ENCODE data around the gene PTH2.

Gene PTH2

DNA sequence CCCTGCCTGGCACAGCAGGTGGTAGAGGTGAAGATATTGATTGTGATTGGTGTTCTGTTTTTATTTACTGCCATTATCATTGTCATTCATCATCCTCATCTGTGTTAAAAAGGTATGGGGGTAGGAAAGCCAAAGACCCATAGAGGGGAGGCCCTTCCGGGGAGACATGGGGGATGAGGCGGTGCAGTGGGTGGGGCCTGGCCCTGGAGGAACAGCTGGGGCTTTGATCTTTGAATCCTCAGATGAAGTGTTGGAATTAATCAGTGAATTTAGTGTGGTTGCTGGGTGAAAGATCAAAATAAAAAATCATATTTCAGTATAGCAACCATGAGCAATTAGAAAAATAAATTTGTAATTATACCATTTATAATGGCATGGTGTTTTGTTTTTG lies 7.4 kb downstream of the PTH2 start:
- no peaks in the 10 kb centered on the region for H3K9me3 ChIP-seq (ENCODE audit: low read length)
- no peak overlapping the region for H2AFZ ChIP-seq (ENCODE audit: low read length)
- H3K9me2 ChIP-seq (ENCODE audit: low read depth, low read length), result no peaks in the 10 kb centered on the region
- no peak overlapping the region; the same call in 1 of the 2 replicates for H3K4me2 ChIP-seq (ENCODE audit: low read length)
- H3K4me3 ChIP-seq (ENCODE audit: low read depth, low read length, poor library complexity, severe bottlenecking), result no peak overlapping the region
- H3F3A ChIP-seq (ENCODE audit: insufficient read depth, low read length), result no peaks in the 10 kb centered on the region
- H3K27me3 ChIP-seq (ENCODE audit: insufficient read depth, low read length), result no peaks in the 10 kb centered on the region; the same call in 1 of the 2 replicates
- no peaks in the 10 kb centered on the region for H4K20me1 ChIP-seq (ENCODE audit: insufficient read depth, low read length)
- TF ChIP-seq, protein P1, sequence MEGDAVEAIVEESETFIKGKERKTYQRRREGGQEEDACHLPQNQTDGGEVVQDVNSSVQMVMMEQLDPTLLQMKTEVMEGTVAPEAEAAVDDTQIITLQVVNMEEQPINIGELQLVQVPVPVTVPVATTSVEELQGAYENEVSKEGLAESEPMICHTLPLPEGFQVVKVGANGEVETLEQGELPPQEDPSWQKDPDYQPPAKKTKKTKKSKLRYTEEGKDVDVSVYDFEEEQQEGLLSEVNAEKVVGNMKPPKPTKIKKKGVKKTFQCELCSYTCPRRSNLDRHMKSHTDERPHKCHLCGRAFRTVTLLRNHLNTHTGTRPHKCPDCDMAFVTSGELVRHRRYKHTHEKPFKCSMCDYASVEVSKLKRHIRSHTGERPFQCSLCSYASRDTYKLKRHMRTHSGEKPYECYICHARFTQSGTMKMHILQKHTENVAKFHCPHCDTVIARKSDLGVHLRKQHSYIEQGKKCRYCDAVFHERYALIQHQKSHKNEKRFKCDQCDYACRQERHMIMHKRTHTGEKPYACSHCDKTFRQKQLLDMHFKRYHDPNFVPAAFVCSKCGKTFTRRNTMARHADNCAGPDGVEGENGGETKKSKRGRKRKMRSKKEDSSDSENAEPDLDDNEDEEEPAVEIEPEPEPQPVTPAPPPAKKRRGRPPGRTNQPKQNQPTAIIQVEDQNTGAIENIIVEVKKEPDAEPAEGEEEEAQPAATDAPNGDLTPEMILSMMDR (IDR thresholded peaks at IDR 0.05; ENCODE audit: low read length), result no peak
- no peak for TF ChIP-seq EZH2 (IDR thresholded peaks at IDR 0.05; ENCODE audit: borderline replicate concordance, low read length)
- H3K36me3 ChIP-seq (ENCODE audit: insufficient read depth, low read length), result no peaks in the 10 kb centered on the region
- no peaks in the 10 kb centered on the region for H3K79me2 ChIP-seq (ENCODE audit: insufficient read depth, low read length)
- H3K27ac ChIP-seq (ENCODE audit: low read depth, low read length, poor library complexity, severe bottlenecking), result no peak overlapping the region
- H3K4me1 ChIP-seq (ENCODE audit: insufficient read depth, low read length, severe bottlenecking), result peaks cover 14% of the 10 kb centered on the region
- H3K9ac ChIP-seq (ENCODE audit: low read length), result no peak overlapping the region

DNA sequence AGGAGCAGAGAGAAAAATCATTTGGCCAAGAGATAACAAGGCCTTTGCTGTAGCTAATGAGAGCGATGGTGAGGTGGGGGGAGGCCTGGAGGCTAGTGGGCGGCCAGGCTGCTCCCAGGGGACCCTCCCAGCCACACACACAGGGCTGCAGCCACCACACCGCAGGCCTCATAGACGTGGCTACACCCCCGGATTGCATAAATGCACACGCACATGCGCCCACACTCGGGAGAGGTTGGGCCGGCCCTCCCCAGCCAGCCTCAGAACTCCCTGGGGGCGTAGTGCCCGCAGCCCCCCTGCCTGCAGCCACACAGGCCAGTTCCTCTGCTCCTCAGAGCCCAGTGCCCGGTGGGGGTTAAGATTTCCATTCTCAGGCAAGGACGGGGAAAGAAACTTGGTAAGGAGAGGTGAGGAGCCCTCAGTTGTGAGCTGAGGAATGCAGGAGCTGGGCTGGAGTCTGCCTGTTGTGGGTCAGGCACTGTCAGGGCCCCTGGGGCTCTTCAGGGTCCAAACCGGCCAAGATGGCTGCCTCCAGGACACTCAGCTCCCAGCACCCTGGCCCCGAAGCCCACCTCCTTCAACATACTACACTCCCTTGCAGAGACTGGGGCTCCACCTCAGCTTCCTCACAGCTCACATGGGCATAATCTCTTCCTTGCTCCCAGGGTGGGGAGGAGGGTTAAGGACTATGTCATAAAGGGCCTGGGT lies 8.0 kb downstream of the PTH2 start:
- Histone ChIP-seq H3K4me1 (ENCODE audit: insufficient read depth, low read length, severe bottlenecking) (peaks cover 14% of the 10 kb centered on the region), H3K9ac (ENCODE audit: low read length) (no peak overlapping the region; the same call in 1 of the 2 replicates), H3K4me2 (ENCODE audit: low read length) (no peak overlapping the region; the same call in 1 of the 2 replicates), H4K20me1 (ENCODE audit: insufficient read depth, low read length) (no peaks in the 10 kb centered on the region), H3K9me3 (ENCODE audit: low read length) (no peaks in the 10 kb centered on the region), H2AFZ (ENCODE audit: low read length) (no peak overlapping the region), H3K79me2 (ENCODE audit: insufficient read depth, low read length) (no peaks in the 10 kb centered on the region), H3K27ac (ENCODE audit: low read depth, low read length, poor library complexity, severe bottlenecking) (no peak overlapping the region), H3K27me3 (ENCODE audit: insufficient read depth, low read length) (no peaks in the 10 kb centered on the region), H3K9me2 (ENCODE audit: low read depth, low read length) (no peaks in the 10 kb centered on the region), H3F3A (ENCODE audit: insufficient read depth, low read length) (no peaks in the 10 kb centered on the region), H3K36me3 (ENCODE audit: insufficient read depth, low read length) (no peaks in the 10 kb centered on the region), H3K4me3 (ENCODE audit: low read depth, low read length, poor library complexity, severe bottlenecking) (no peak overlapping the region)
- no peak for TF ChIP-seq EZH2 (IDR thresholded peaks at IDR 0.05; ENCODE audit: borderline replicate concordance, low read length)
- TF ChIP-seq, protein P1 (IDR thresholded peaks at IDR 0.05; ENCODE audit: low read length), result no peak

DNA sequence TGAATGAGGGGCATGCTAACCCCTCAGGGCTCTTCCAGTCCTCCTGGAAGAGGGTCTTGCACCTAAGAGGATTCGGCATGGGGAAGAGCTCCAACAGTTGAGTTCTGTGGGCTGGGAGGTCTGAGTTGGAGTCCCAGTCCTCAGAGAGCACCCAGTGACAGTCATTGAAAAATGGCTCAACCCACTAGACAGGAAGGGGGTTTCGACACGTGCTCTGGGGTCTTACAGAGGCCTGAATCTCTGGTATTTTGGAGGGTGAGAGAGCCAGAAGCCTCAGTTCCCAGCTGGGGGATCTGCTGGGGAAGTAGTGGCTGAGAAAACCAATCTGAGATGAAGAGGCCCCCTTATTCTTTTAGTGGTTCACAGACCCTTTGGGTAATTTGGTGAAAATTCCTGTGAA lies 9.0 kb downstream of the PTH2 start:
- Histone ChIP-seq H3K9me2 (ENCODE audit: low read depth, low read length) (no peaks in the 10 kb centered on the region), H3K36me3 (ENCODE audit: insufficient read depth, low read length) (no peaks in the 10 kb centered on the region), H4K20me1 (ENCODE audit: insufficient read depth, low read length) (no peaks in the 10 kb centered on the region), H3K9ac (ENCODE audit: low read length) (no peak overlapping the region), H3K4me1 (ENCODE audit: insufficient read depth, low read length, severe bottlenecking) (peaks cover 24% of the 10 kb centered on the region), H3F3A (ENCODE audit: insufficient read depth, low read length) (no peaks in the 10 kb centered on the region), H2AFZ (ENCODE audit: low read length) (no peak overlapping the region), H3K79me2 (ENCODE audit: insufficient read depth, low read length) (no peaks in the 10 kb centered on the region), H3K27me3 (ENCODE audit: insufficient read depth, low read length) (no peaks in the 10 kb centered on the region), H3K9me3 (ENCODE audit: low read length) (no peaks in the 10 kb centered on the region), H3K4me2 (ENCODE audit: low read length) (no peak overlapping the region), H3K27ac (ENCODE audit: low read depth, low read length, poor library complexity, severe bottlenecking) (no peak overlapping the region), H3K4me3 (ENCODE audit: low read depth, low read length, poor library complexity, severe bottlenecking) (no peak overlapping the region)
- TF ChIP-seq EZH2 (IDR thresholded peaks at IDR 0.05; ENCODE audit: borderline replicate concordance, low read length), result no peak
- TF ChIP-seq, protein P1 (IDR thresholded peaks at IDR 0.05; ENCODE audit: low read length), result no peak

Data from OCI-LY1 (cell line).